CD4-positive, alpha-beta T cell treated with Interleukin-17A for 4 hours (primary cell): ENCODE measurements around the gene SF3B6.
A peak's percentile ranks its signal among the peaks of the same experiment; 100 is the strongest.
"Not testable (repeated sequence)": the region's sequence is repeated elsewhere in the genome, so short reads cannot be mapped to it uniquely, and the experiment has no call there.

Experiments
- DNase-seq: peaks from one replicate; pipeline ENCODE4 v3.0.0-alpha.2; 2020; ENCODE audit warnings: mixed read lengths

The SF3B6 gene, protein sequence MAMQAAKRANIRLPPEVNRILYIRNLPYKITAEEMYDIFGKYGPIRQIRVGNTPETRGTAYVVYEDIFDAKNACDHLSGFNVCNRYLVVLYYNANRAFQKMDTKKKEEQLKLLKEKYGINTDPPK

DNA sequence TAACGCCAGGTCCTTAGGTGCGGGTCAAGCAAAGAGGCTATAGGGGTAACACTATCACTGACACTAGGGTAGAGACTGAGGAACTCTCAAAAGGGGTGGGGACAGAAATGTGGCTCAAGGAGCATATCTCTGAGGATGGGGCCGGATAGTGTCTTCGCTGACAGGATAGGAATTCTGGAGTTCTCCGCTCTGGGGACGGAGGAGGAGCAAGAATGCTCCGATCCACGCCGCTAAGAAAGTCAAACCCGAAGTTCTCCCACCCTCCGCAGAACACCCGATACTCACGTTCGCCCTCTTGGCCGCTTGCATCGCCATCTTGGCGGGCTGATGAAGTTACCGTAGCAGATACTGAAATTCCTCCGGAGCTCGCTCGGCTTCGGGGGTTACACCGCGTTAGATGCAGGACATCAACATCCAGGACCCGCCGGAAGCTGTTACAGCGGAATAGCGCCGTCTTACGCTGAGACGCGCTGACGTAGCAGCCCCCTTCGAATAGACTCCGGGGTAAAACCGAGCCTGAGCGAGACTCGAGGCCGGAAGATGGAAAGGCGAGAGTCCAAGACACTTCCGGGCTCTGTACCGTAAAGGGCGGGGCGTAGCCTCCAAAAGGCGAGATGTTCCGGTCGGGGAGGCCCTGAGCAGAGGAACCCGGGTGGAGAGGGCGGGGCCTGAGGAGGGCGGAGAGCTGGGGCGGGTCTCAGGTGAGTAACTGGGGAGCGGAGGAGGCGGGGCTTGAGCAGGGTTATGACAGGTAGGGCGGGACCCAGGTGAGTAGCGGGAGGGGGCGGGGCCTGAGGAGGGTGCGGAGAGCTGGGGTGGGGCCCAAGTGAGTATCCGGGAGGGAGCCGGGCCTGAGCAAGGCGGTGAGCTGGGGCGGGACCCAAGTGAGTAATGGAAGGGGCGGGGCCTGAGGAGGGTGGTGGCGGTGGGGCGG is at the start of gene SF3B6:
Gene SF3B6 (minus strand): TSS at position 412 of the 934 bp plus-strand sequence. CDS start 97 bp downstream, at position 315.
- DNase-seq, result peak; percentile 100

DNA sequence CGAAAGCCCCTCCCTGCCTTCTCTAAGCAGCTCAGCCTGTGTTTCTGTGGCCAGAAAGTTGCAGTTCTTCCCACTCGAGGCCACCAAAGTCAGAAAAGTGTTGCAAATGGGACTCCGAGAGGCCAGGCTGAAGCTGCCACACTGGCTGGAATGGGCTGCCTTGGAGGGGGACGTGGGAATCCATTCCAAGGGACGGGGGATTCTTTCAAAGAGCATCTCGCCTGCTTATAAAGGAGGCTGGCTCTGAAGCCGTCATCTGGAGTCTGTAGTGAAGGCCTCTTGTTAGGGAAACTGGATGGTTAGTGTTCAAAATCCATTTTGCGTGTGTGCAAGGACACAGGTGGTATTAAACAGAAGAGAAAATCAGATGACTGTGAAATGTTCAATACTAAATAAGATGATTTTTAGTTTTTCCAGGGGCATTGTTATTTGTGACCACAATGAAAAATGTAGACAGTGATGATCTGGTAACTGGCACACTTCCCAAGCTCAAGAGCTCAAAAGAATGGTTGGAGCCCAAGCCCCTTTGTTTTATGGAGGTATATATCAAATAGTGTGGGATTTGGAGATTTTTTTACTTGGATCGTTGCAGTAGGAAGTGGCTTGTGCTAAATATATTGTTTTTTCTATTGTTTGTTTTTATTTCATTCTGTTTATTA is 47.9 kb upstream of the SF3B6 start:
- no peak for DNase-seq

DNA sequence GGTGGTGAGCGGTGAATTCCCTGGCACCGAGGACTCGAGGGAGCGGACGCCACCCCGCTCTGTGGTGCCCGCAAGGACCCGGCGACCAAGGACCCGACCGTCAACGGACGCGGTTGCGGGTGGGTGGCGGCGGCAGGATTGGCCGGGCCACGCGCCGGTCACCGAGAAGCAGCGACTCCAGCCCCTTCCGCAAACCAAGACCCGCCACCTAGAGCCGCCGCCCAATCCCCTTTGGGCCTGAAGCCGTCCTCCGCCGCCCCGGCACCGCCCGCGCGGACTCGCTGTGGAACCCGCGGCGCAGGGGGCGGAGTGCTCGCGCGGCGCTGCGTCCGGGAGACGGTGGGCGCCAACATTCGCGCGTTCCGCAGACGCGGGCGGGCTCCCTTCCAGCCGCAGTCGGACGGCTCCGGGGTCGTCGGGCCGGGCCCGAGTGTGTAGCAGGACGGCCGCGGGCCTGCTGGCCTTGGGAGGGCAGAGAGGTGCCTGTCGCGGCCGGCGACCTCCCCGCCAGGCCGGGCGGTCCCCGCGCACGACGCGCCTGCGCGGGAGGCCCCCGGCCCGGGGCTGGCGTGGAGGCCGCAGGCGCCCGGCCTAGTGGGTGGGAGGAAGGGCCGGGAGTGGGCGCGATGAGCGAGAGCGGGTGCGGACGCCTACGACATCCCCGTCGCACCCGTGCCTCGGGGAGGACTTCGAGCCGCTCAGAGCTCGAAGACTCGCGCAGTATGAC is 47.2 kb upstream of the SF3B6 start, which contains the start of the genes FAM228B and PFN4:
Gene FAM228B (plus strand): TSS at position 275 of the 727 bp plus-strand sequence. CDS start 893 bp downstream, outside the sequence.
Gene PFN4 (minus strand): TSS at position 140 of the 727 bp plus-strand sequence. CDS start 799 bp downstream, outside the sequence.
- DNase-seq, result peak; percentile 67

DNA sequence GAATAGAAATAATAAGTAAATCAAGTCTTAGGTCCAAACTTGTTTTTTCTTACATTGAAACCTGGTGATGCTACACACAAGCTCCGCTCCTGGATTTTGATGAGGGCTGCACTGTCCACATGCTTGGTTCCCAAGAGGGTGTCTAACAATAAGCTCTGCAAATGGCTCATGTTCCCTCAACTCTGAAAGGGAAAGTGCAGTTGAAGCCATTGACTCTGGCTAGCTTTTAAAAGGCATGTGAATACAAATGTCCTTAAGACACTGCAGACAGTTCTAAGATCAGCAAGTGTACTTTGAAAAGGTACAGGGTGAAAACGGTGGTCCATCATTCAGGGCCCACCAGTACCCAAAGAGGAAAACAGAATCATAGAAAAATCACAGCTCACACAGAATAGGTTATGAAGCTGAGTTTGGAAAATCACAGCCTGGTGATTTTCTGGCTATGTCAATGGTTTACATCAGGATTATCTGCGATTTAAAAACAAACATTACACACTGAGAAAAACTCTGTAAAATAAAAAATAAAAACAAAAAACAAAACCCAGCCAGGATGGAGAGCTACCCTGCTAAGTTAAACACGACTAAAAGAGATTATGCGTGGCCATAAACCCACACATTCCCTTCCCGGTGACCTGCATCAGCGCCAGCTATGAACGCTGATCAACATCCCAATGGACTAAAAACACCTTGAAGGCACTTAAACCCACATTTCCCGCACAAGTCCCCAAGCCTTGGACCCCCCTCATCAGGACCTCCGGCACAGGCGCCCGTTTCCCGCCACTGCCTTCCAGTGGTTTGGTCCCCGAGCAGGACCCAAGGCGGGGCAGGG is 46.5 kb upstream of the SF3B6 start:
- no peak for DNase-seq

DNA sequence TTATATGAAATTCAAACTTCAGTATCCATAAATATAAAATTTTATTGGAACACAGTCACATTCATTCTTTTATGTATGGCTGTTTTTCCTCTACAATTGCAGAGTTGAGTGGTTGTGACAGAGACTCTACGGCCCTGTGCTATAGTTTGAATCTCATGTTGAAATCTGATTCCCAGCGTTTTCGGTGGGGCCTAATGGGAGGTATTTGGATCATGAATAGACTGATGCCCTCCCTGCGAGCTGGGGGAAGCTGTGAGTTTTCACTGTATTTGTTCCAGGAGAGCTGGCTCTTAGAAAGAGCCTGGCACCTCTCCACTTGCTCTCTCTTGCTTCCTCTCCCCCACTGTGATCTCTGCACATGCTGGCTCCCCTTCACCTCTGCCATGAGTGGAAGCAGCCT is 45.3 kb upstream of the SF3B6 start:
- DNase-seq, result no peak

DNA sequence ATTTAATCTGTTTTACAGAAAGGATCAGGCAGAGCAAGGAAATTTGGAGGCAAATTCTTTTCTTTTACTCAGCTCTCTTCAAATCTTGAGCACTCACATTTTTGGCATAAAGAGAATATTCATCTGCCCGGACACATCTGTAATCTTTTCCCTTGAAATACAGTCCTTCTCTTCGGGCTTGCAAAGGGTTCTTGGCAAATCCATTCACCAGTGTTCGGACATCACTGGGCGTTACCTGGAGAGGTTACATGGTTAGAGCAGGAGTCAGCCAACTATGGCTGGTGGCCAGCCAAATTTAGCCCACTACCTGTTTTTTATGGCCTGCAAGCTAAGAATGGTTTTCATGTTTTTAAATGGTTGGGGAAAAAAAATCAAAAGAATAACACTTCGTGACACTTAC is 44.9 kb upstream of the SF3B6 start:
- DNase-seq, result no peak

DNA sequence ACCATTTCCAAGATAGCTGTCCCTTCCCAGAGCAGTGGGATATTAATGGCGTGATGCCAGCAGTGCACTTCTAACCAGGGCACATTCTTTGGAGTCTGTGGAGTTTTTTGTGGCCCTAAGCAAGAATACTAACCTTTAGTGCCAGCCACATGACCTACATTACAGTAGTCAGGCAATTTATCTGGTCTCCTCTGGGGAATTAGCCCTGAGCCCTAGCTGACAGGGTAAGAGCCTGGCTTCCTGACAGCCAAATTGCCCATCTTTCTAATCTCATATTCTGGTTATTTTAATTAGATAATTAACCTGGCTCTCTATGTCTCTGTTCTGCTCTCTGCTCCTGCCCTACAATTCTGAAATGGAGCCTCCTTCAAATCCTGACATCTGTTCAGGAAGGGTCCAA is 41.8 kb upstream of the SF3B6 start:
- no peak for DNase-seq

DNA sequence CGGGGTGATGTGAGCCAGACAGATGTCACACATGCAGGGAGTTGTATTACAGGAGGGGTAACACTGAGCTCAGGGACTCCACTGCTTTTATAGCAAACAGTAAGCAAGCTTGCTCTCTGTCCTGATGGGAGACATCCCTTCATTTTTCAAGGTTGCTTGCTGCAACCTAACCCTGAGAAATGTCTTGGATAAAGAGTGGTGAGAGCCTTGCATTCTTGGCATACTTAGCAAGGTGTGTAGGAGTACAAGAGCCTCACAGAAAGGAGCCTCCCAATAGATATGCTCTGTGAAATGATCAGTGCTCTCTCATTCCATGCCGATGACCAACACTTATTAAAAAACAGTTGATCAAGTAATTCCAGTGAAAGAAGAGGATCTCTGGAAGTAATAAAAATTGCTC is 38.9 kb upstream of the SF3B6 start:
- DNase-seq, result no peak

DNA sequence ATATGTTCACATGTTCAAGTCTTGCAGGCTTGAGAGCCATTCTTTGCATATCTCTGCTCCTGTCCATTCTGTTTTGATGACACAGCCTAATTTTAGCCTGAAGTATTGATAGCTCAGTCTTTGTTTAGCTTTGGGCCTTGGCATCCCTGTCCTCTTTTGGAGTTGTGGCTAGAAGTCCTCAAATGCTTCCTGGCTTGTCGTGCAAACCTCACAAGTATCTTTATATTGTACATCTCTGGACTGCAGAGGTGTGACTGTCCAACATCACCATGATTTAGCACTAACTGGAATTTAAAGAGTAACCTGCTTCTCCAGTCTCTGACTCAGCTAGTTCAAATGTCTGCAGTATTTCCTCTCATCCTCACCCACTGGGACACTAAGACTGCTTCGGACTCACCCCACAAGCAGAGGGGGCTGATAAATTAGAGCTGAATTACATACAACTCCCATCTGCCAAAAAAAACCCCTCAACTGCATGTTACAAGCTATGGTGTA is 35.3 kb upstream of the SF3B6 start:
- no peak for DNase-seq

DNA sequence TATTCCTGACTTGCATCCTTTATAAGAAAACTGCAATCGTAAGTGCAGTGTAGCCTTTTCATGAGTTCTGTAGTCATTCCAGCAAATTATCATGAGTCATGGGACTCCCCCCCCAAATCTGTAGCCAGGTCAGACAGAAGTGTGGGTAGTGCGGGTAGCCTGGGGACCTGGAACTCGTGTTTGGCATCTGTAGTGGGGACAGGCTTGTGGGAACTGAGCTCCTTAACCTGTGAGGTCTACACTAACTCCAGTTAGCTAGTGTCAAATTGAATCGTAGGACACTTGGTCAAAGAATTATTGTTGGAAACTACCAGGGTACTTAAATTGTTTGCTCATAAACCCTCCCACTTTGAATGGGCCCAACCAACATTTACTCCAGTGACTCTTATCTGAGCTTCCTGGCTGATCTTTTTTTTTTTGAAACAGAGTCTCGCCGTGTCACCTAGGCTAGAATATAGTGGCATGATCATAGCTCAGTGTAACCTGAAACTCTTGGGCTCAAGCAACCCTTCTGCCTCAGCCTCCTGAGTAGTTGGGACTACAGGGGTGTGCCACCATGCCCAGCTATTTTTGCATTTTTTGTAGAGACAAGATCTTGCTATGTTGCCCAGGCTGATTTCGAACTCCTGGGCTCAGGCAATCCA is 34.7 kb upstream of the SF3B6 start:
- no peak for DNase-seq

DNA sequence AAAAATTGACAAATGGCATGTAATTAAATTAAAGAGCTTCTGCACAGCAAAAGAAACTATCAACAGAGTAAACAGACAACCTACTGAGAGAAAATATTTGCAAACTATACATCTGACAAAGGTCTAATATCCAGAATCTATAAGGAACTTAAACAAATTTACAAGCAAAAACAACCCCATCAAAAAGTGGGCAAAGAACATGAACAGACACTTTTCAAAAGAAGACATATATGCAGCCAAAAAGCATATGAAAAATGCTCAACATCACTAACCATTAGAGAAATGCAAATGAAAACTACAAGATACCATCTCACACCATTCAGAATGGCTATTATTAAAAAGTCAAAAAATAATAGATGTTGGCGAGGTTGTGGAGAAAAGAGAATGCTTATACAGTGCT is 33.3 kb upstream of the SF3B6 start:
- DNase-seq, result not testable (repeated sequence)

DNA sequence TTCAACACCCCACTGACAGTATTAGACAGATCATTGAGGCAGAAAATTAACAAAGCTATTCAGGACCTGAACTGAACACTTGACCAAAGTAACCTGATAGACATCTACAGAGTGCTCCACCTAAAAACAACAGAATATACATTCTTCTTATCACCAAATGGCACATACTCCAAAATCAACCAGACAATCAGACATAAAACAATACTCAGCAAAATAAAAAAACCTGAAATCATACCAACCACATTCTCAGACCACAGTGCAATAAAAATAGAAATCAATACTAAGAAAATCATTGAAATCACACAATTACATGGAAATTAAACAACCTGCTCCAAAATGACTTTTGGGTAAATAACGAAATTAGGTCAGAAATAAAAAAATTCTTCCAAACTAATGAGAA is 31.2 kb upstream of the SF3B6 start:
- DNase-seq, result no peak

DNA sequence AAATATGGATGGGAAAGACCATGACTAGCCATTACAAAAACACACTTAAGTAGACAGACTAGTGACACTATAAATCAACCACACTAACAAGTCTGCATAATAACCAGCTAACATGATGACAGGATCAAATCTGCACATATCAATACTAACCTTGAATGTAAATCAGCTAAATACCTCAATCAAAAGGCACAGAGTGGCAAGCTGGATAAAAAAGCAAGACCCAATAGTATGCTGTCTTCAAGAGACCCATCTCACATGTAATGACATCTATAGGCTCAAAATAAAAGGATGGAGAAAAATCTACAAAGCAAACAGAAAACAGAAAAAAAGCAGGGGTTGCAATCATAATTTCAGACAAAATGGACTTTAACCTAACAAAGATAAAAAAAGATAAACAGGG is 30.7 kb upstream of the SF3B6 start:
- no peak for DNase-seq

DNA sequence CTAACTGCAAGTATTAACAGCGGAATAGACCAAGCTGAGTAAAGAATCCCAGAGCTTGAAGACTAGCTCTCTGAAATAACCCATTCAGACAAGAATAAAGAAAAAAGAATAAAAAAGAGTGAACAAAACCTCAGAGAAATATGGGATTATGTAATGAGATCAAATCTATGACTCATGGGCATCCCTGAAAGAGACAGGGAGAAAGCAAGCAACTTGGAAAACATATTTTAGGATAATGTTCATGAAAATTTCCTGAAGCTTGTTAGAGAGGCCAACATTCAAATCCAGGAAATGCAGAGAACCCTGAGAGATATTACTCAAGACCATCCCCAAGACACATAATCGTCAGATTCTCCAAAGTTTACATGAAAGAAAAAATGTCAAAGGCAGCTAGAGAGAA is 29.7 kb upstream of the SF3B6 start:
- no peak for DNase-seq

DNA sequence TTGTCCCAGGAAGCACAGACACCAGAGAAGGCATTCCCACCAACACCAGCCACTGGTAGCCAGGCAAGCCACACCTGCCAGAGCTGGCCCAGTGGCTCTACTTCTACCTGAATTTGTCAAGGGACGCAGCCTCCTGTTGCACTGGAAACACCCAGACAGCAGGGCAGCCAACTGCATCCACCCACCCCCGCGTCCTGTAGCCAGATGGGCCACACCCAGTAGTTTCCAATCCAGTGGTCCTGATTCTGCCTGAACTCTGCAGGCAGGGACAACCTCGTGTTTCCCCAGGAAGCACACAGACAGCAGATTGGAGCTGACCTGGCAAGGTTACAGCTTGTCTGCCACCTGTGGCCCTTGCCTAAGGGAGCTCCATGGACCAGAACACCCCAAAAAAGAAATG is 28.8 kb upstream of the SF3B6 start:
- DNase-seq, result no peak

DNA sequence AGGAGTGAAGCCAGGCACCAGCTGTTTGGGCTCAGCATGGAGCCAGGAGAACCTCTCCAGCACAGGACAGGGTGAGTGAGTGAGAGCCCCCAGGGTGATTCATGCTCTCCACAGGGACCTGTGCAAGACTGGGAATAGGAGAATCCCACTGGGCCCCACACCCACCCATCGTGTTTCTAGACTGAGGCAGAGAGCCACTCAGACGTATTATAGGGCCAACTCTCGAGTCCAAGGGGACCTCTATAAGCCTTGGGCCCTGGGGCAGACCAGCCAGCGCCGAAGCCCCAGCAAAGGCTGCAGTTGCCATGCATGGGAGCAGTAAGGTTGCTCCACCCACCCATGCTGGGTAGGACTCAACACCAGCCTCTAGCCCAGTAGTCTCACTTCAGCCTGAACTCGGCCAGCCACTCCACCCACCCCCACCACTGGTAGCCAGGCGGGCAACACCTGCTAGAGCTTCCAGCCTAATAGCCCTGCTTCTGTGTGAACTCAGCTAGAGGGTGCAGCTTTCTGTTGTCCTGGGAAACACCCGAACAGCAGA is 28.1 kb upstream of the SF3B6 start:
- DNase-seq, result no peak

DNA sequence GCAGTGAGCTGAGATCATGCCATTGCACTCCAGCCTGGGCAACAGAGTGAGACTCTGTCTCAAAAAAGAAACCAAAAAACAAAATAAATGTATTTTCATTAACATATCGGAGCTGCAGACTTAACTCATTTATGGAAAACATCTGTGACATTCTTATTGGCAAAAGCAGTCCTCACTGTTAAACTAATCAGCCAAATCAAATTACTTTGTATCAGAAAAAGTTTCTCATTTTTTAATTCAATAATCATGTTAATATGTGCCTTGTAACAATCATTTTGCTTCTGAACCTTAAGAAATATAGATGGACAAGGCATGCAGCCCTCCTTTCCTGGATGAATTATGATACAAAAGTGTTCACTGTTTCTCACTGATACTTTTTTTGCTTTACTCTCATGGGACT is 26.6 kb upstream of the SF3B6 start:
- no peak for DNase-seq

DNA sequence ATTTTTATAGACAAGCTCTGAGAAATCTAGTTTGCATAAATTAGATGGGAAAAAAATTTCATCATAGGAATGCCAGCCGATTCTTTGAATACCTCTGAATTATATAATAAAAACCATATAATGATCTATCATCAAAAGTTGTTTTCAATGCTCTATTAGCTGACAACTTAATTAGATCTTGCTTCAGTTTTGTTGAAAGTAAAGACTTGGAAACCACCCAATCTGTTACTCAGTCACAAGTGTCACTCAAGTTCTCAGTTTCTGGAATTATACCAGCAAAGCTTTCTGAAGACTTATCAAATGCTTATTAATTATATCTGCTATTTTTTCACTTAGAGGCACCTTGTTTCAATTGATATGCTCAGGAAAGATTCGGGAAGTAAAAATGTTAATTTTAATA is 25.9 kb upstream of the SF3B6 start:
- DNase-seq, result no peak

DNA sequence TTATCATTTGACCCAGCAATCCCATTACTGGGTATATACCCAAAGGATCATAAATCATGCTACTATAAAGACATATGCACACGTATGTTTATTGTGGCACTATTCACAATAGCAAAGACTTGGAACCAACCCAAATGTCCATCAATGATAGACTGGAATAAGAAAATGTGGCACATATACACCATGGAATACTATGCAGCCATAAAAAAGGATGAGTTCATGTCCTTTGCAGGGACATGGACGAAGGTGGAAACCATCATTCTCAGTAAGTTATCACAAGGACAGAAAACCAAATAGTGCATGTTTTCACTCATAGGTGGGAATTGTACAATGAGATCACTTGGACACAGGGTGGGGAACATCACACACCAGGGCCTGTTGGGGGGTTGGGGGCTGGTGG is 24.6 kb upstream of the SF3B6 start:
- DNase-seq, result not testable (repeated sequence)

DNA sequence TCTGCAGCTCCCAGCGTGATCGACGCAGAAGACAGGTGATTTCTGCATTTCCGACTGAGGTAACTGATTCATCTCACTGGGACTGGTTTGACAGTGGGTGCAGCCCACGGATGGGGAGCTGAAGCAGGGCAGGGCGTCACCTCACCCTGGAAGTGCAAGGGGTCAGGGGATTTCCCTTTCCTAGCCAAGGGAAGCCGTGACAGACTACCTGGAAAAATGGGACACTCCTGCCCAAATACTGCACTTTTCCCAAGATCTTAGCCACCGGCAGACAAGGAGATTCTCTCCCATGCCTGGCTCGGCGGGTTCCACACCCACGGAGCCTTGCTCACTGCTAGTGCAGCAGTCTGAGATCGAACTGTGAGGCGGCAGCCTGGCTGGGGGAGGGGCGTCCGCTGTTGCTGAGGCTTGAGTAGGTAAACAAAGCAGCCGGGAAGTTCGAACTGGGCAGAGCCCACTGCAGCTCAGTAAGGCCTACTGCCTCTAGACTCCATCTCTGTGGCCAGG is 19.1 kb upstream of the SF3B6 start:
- not testable (repeated sequence) for DNase-seq

DNA sequence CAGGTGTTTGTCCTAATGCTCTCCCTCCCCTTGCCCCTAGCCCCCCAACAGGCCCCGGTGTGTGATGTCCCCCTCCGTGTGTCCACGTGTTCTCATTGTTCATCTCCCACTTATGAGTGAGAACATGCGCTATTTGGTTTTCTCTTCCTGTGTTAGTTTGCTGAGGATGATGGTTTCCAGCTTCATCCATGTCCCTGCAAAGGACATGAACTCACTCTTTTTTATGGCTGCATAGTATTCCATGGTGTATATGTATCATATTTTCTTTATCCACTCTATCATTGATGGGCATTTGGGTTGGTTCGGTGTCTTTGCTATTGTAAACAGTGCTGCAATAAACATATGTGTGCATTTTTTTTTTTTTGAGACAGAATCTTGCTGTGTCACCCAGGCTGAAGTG is 17.1 kb upstream of the SF3B6 start:
- DNase-seq, result not testable (repeated sequence)
